ENCODE results near the gene ZWINT.

- peak; percentile 80 for TF ChIP-seq POLR2AphosphoS5 (IDR thresholded peaks at IDR 0.05; ENCODE audit: borderline replicate concordance, low read depth, low read length)
- no peak for TF ChIP-seq EZH2 (IDR thresholded peaks at IDR 0.05)
- no peak for TF ChIP-seq FOXP2 (optimal IDR thresholded peaks at IDR 0.05; ENCODE audit: control extremely low read depth, extremely low read length, insufficient read depth)
Observed at GRCh38 chr10:56360967-56361612, at the start of gene ZWINT.

Measured in SK-N-MC (cell line).